K562 (cell line): Measurements from ENCODE around the gene PELI1.

Experiments
- BHLHE40 ChIP-seq: IDR thresholded peaks from 2 replicates; pipeline ENCODE4 v1.6.1; 2011; ENCODE audit warnings: low read length, improper control_type of control experiment
- JUNB ChIP-seq: fragments of 450-650 bp; formaldehyde crosslinking; conservative IDR thresholded peaks from 2 replicates; pipeline ENCODE4 v1.4.0; 2020; ENCODE audit warnings: mild to moderate bottlenecking
- NCOA1 ChIP-seq: fragments of 450-650 bp; IDR thresholded peaks from 2 replicates; pipeline ENCODE4 v1.6.1; 2016; ENCODE audit warnings: low read depth
- POLR2A ChIP-seq: fragments of 450-650 bp; conservative IDR thresholded peaks from 2 replicates; pipeline ENCODE4 v1.6.1; 2016
- POLR2AphosphoS5 ChIP-seq: IDR thresholded peaks from 2 replicates; pipeline ENCODE4 v1.6.1; 2011; ENCODE audit warnings: mild to moderate bottlenecking, low read depth, low read length, moderate library complexity; ENCODE audit not compliant: control insufficient read depth, insufficient read depth
- POLR2G ChIP-seq: fragments of 200-400 bp; formaldehyde crosslinking; IDR thresholded peaks from 2 replicates; pipeline ENCODE4 v1.6.1; 2017; ENCODE audit warnings: low read depth, mild to moderate bottlenecking, antibody characterized with exemption, low read length, moderate library complexity
- ZNF239 ChIP-seq: fragments of 250-450 bp; sonication (Bioruptor Pico); IDR thresholded peaks from 2 replicates; pipeline ENCODE4 v1.4.0; 2020; ENCODE audit warnings: mild to moderate bottlenecking
- TF ChIP-seq, protein P1 (sequence below): sonication (generic); formaldehyde crosslinking; IDR thresholded peaks from 2 replicates; pipeline ENCODE4 v1.8.1; 2022; ENCODE audit warnings: missing genetic modification reagents
- TF ChIP-seq, protein P2 (sequence below): sonication (generic); formaldehyde crosslinking; IDR thresholded peaks from 2 replicates; pipeline ENCODE4 v1.9.0; 2022; ENCODE audit warnings: mild to moderate bottlenecking, missing genetic modification reagents
- TF ChIP-seq, protein P3 (sequence below), 3 experiments: IDR thresholded peaks in 2 of 3; conservative IDR thresholded peaks in 1 of 3; 2 replicates each; pipeline ENCODE4 v1.5.1; 2011 to 2012; ENCODE audit warnings: low read length in 3 of 3, mild to moderate bottlenecking in 3 of 3, control low read depth in 2 of 3, improper control_type of control experiment in 1 of 3, inconsistent platforms in 1 of 3, low read depth in 1 of 3, mixed read lengths in 1 of 3, moderate library complexity in 1 of 3; ENCODE audit not compliant: insufficient read depth in 2 of 3
- TF ChIP-seq, protein P4 (sequence below): fragments of 250-450 bp; sonication (Bioruptor Pico); IDR thresholded peaks from 2 replicates; pipeline ENCODE4 v1.5.0; 2020; ENCODE audit warnings: mild to moderate bottlenecking
- TF ChIP-seq, protein P5 (sequence below): IDR thresholded peaks from 3 replicates; pipeline ENCODE4 v1.6.1; 2011; ENCODE audit warnings: borderline replicate concordance, mild to moderate bottlenecking, moderate library complexity; ENCODE audit not compliant: insufficient read length; ENCODE audit errors: extremely low read depth

DNA sequence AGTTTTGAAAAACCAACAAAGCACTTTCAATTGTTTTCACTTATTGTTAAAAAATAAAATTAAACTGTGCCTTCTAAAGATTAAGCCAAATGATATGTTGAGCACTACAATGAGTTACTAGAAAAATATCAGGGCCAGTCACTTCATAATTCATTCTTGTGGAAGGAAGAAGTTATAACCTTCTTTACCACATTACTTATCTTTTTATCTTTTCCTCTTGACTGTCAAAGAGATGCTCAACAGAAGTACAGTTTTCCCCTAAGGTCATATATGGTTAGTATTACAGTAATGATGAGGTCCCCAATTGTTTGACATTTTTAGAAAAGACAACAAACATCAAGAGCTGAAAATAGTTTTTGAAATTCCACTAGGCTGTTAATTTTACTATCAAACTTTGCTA is 9.4 kb downstream of the PELI1 start:
- TF ChIP-seq POLR2A (no peak), BHLHE40 (no peak), POLR2AphosphoS5 (no peak), JUNB (no peak), ZNF239 (CRISPR knock-in tag) (no peak), POLR2G (no peak), NCOA1 (no peak)
- TF ChIP-seq, protein P1, sequence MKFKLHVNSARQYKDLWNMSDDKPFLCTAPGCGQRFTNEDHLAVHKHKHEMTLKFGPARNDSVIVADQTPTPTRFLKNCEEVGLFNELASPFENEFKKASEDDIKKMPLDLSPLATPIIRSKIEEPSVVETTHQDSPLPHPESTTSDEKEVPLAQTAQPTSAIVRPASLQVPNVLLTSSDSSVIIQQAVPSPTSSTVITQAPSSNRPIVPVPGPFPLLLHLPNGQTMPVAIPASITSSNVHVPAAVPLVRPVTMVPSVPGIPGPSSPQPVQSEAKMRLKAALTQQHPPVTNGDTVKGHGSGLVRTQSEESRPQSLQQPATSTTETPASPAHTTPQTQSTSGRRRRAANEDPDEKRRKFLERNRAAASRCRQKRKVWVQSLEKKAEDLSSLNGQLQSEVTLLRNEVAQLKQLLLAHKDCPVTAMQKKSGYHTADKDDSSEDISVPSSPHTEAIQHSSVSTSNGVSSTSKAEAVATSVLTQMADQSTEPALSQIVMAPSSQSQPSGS, result no peak
- TF ChIP-seq, protein P2, sequence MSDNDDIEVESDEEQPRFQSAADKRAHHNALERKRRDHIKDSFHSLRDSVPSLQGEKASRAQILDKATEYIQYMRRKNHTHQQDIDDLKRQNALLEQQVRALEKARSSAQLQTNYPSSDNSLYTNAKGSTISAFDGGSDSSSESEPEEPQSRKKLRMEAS (CRISPR knock-in tag), result no peak
- TF ChIP-seq, protein P3, sequence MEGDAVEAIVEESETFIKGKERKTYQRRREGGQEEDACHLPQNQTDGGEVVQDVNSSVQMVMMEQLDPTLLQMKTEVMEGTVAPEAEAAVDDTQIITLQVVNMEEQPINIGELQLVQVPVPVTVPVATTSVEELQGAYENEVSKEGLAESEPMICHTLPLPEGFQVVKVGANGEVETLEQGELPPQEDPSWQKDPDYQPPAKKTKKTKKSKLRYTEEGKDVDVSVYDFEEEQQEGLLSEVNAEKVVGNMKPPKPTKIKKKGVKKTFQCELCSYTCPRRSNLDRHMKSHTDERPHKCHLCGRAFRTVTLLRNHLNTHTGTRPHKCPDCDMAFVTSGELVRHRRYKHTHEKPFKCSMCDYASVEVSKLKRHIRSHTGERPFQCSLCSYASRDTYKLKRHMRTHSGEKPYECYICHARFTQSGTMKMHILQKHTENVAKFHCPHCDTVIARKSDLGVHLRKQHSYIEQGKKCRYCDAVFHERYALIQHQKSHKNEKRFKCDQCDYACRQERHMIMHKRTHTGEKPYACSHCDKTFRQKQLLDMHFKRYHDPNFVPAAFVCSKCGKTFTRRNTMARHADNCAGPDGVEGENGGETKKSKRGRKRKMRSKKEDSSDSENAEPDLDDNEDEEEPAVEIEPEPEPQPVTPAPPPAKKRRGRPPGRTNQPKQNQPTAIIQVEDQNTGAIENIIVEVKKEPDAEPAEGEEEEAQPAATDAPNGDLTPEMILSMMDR (IDR thresholded peaks at IDR 0.05 in 2 of 3, conservative IDR thresholded peaks at IDR 0.05 in 1 of 3; ENCODE audit: insufficient read depth in 2 of 3, low read depth in 1 of 3, low read length in 3 of 3), result no peak
- TF ChIP-seq, protein P4, sequence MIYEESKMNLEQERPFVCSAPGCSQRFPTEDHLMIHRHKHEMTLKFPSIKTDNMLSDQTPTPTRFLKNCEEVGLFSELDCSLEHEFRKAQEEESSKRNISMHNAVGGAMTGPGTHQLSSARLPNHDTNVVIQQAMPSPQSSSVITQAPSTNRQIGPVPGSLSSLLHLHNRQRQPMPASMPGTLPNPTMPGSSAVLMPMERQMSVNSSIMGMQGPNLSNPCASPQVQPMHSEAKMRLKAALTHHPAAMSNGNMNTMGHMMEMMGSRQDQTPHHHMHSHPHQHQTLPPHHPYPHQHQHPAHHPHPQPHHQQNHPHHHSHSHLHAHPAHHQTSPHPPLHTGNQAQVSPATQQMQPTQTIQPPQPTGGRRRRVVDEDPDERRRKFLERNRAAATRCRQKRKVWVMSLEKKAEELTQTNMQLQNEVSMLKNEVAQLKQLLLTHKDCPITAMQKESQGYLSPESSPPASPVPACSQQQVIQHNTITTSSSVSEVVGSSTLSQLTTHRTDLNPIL (CRISPR knock-in tag), result no peak
- TF ChIP-seq, protein P5, sequence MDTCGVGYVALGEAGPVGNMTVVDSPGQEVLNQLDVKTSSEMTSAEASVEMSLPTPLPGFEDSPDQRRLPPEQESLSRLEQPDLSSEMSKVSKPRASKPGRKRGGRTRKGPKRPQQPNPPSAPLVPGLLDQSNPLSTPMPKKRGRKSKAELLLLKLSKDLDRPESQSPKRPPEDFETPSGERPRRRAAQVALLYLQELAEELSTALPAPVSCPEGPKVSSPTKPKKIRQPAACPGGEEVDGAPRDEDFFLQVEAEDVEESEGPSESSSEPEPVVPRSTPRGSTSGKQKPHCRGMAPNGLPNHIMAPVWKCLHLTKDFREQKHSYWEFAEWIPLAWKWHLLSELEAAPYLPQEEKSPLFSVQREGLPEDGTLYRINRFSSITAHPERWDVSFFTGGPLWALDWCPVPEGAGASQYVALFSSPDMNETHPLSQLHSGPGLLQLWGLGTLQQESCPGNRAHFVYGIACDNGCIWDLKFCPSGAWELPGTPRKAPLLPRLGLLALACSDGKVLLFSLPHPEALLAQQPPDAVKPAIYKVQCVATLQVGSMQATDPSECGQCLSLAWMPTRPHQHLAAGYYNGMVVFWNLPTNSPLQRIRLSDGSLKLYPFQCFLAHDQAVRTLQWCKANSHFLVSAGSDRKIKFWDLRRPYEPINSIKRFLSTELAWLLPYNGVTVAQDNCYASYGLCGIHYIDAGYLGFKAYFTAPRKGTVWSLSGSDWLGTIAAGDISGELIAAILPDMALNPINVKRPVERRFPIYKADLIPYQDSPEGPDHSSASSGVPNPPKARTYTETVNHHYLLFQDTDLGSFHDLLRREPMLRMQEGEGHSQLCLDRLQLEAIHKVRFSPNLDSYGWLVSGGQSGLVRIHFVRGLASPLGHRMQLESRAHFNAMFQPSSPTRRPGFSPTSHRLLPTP, result no peak
